ENCODE measurements around the gene IGF1R.

Gene IGF1R

GRCh38 chr15:98647026-98647773 lies 1.1 kb upstream of the IGF1R start:
- Histone ChIP-seq H3K27me3 (ENCODE audit: low read depth, low read length) (peaks cover 32% of the 10 kb centered on the region), H3K27ac (ENCODE audit: low read length) (peak overlapping the region; percentile 66), H4K20me1 (ENCODE audit: insufficient read depth, low read length) (peaks cover 9% of the 10 kb centered on the region; the same call in 1 of the 2 replicates), H3K9me3 (ENCODE audit: insufficient read depth, low read length) (no peaks in the 10 kb centered on the region), H3K4me1 (ENCODE audit: low read length) (peaks cover 7% of the 10 kb centered on the region; the same call in 1 of the 2 replicates), H3K9ac (ENCODE audit: low read length) (peak overlapping the region; percentile 94), H3K79me2 (ENCODE audit: low read length) (peaks cover 26% of the 10 kb centered on the region), H2AFZ (ENCODE audit: low read depth, low read length) (peak overlapping the region; percentile 98), H3K4me3 (ENCODE audit: low read length) (peak overlapping the region; percentile 92), H3K4me2 (ENCODE audit: low read length) (peak overlapping the region; percentile 95), H3K36me3 (replicated peaks; ENCODE audit: low read depth, low read length) (no peaks in the 10 kb centered on the region)
- TF ChIP-seq EZH2phosphoT487 (IDR thresholded peaks at IDR 0.05; ENCODE audit: low read depth) (no peak), CTCF (IDR thresholded peaks at IDR 0.05; ENCODE audit: low read depth, low read length) (peak; percentile 35; the same call in 1 of the 2 replicates)

- peak overlapping the region; percentile 83 for H3K4me3 ChIP-seq (ENCODE audit: low read length)
- peaks cover 17% of the 10 kb centered on the region; the same call in 1 of the 2 replicates for H4K20me1 ChIP-seq (ENCODE audit: insufficient read depth, low read length)
- no peaks in the 10 kb centered on the region for H3K36me3 ChIP-seq (replicated peaks; ENCODE audit: low read depth, low read length)
- peak overlapping the region; percentile 68 for H3K4me2 ChIP-seq (ENCODE audit: low read length)
- H3K27me3 ChIP-seq (ENCODE audit: low read depth, low read length): peaks cover 23% of the 10 kb centered on the region
- peaks cover 11% of the 10 kb centered on the region for H3K4me1 ChIP-seq (ENCODE audit: low read length)
- peaks cover 29% of the 10 kb centered on the region for H3K79me2 ChIP-seq (ENCODE audit: low read length)
- H3K9ac ChIP-seq (ENCODE audit: low read length): peak overlapping the region; percentile 76
- H3K27ac ChIP-seq (ENCODE audit: low read length): peak overlapping the region; percentile 57
- no peaks in the 10 kb centered on the region for H3K9me3 ChIP-seq (ENCODE audit: insufficient read depth, low read length)
- peak overlapping the region; percentile 87; the same call in 1 of the 2 replicates for H2AFZ ChIP-seq (ENCODE audit: low read depth, low read length)
- TF ChIP-seq EZH2phosphoT487 (IDR thresholded peaks at IDR 0.05; ENCODE audit: low read depth): no peak
- peak; percentile 42 for TF ChIP-seq CTCF (IDR thresholded peaks at IDR 0.05; ENCODE audit: low read depth, low read length)
Observed at GRCh38 chr15:98648654-98649471, 524 bp downstream of the IGF1R start.

- Histone ChIP-seq H4K20me1 (ENCODE audit: insufficient read depth, low read length) (peaks cover 17% of the 10 kb centered on the region; the same call in 1 of the 2 replicates), H3K27ac (ENCODE audit: low read length) (no peak overlapping the region), H3K36me3 (replicated peaks; ENCODE audit: low read depth, low read length) (no peaks in the 10 kb centered on the region), H3K9me3 (ENCODE audit: insufficient read depth, low read length) (no peaks in the 10 kb centered on the region), H3K27me3 (ENCODE audit: low read depth, low read length) (peaks cover 14% of the 10 kb centered on the region), H3K79me2 (ENCODE audit: low read length) (peaks cover 32% of the 10 kb centered on the region), H3K9ac (ENCODE audit: low read length) (peak overlapping the region; percentile 76; the same call in 1 of the 2 replicates), H2AFZ (ENCODE audit: low read depth, low read length) (no peak overlapping the region), H3K4me1 (ENCODE audit: low read length) (peaks cover 11% of the 10 kb centered on the region), H3K4me3 (ENCODE audit: low read length) (peak overlapping the region; percentile 83), H3K4me2 (ENCODE audit: low read length) (peak overlapping the region; percentile 68)
- TF ChIP-seq EZH2phosphoT487 (IDR thresholded peaks at IDR 0.05; ENCODE audit: low read depth) (no peak), CTCF (IDR thresholded peaks at IDR 0.05; ENCODE audit: low read depth, low read length) (no peak)
Observed at GRCh38 chr15:98649472-98650416, 1.4 kb downstream of the IGF1R start.
